ENCODE measurements around the gene ERAP2. TPM values are rescaled to one million over a fixed set of nuclear protein-coding genes. Genes with fewer than 3 reads are reported as not detected.
"Not testable (repeated sequence)": the region's sequence is repeated elsewhere in the genome, so short reads cannot be mapped to it uniquely, and the experiment has no call there.

ERAP2 gene
- total RNA-seq, 1 donor from 2014 or later = not detected

DNA sequence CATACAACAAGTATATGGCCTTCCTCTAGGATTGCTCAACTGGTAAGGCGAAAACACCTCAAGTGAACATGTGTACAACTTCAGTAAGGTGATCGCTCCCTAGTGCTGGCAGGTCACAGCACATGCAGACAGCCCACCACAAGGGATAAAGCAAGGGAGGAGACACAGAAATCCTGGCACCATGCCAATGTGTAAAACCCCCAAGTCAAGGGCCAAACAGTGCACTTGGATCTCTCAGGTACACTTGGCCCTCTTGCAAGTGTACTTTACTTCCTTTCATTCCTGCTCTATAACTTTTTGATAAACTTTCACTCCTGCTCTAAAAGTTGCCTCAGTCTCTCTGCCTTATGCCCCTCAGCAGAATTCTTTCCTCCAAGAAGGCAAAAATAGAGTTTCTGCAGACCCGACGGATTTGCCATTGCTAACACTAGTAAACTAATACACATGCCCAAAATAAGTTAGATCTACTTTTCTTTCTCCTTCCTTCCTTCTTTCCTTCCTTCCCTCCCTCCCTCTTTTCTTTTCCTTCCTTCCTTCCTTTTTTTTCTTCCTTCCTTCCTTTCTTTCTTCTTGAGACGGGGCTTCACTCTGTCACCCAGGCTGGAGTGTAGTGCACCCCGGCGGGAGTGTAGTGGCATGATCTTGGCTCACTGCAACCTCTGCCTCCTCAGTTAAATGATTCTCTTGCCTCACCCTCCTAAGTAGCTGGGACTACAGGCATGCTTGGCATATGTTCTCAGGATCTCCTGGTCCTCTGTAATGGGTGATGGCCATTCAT, 52.8 kb downstream of the ERAP2 start:
- H3K9me3 Mint-ChIP-seq (ENCODE audit: unreplicated experiment) = peaks cover under 1% of the 10 kb centered on the region
- peaks cover 4% of the 10 kb centered on the region for H3K27me3 Mint-ChIP-seq (ENCODE audit: unreplicated experiment)
- H3K4me1 Mint-ChIP-seq (ENCODE audit: low read depth, unreplicated experiment) = peaks cover 21% of the 10 kb centered on the region
- H3K27ac Mint-ChIP-seq (ENCODE audit: unreplicated experiment) = no peak overlapping the region
- H3K4me3 Mint-ChIP-seq (ENCODE audit: unreplicated experiment) = no peak overlapping the region
- no peaks in the 10 kb centered on the region for H3K36me3 Mint-ChIP-seq (ENCODE audit: unreplicated experiment)
- TF ChIP-seq CTCF (IDR thresholded peaks at IDR 0.05; ENCODE audit: partially characterized antibody, unreplicated experiment) = no peak
- no peak for DNase-seq

DNA sequence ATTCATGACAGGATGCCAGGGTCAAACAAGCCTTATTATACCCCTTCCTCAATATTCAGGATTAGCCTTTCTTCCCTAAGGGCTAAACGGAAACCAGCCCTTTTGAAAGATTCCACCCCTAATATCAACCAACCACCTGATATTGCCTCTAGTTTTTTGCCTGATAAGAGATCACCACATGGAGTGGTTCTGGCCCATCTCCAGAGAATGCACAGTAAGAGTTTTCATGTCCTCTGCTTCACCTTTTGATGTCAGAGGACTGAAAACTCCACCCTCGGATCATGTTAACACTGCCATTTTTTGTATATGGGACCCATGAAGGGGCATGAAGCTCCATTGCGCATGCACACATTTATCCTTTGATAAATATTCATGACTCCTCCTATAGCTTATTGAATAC, 53.8 kb downstream of the ERAP2 start:
- no peak for DNase-seq
- TF ChIP-seq CTCF (IDR thresholded peaks at IDR 0.05; ENCODE audit: partially characterized antibody, unreplicated experiment) = no peak
- Mint-ChIP-seq H3K4me1 (ENCODE audit: low read depth, unreplicated experiment) (peaks cover 25% of the 10 kb centered on the region), H3K27me3 (ENCODE audit: unreplicated experiment) (peaks cover 8% of the 10 kb centered on the region), H3K9me3 (ENCODE audit: unreplicated experiment) (peaks cover 6% of the 10 kb centered on the region), H3K27ac (ENCODE audit: unreplicated experiment) (no peak overlapping the region), H3K36me3 (ENCODE audit: unreplicated experiment) (no peaks in the 10 kb centered on the region), H3K4me3 (ENCODE audit: unreplicated experiment) (no peak overlapping the region)

DNA sequence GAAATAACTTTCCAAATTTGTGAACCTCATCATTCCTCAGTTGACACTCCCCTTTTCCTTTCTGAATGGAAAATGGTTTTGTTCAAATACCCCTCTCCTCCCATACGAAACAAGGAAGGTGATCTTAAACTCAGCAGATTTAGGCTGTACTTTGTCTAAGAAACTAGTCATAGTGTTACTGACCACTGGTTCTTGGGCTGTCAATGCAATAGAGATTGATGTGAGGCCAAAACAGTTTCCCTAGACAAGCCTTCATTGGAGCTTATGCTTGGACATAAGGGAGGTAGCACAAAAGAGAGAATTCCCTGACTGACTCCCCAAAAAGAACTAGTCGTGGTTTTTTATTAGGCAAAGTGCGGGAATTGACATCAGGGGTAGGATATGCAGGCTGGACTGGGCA, 54.3 kb downstream of the ERAP2 start:
- Mint-ChIP-seq H3K9me3 (ENCODE audit: unreplicated experiment) (peaks cover 8% of the 10 kb centered on the region), H3K27ac (ENCODE audit: unreplicated experiment) (no peak overlapping the region), H3K4me1 (ENCODE audit: low read depth, unreplicated experiment) (peaks cover 25% of the 10 kb centered on the region), H3K36me3 (ENCODE audit: unreplicated experiment) (no peaks in the 10 kb centered on the region), H3K4me3 (ENCODE audit: unreplicated experiment) (no peak overlapping the region), H3K27me3 (ENCODE audit: unreplicated experiment) (peaks cover 12% of the 10 kb centered on the region)
- no peak for DNase-seq
- TF ChIP-seq CTCF (IDR thresholded peaks at IDR 0.05; ENCODE audit: partially characterized antibody, unreplicated experiment) = no peak

GRCh38 chr5:96931037-96931436, 54.7 kb downstream of the ERAP2 start:
- H3K27ac Mint-ChIP-seq (ENCODE audit: unreplicated experiment); DNase-seq; H3K9me3 Mint-ChIP-seq (ENCODE audit: unreplicated experiment); H3K36me3 Mint-ChIP-seq (ENCODE audit: unreplicated experiment): not testable (repeated sequence)
- Mint-ChIP-seq H3K4me3 (ENCODE audit: unreplicated experiment) (peak overlapping the region; percentile 30), H3K4me1 (ENCODE audit: low read depth, unreplicated experiment) (peaks cover 25% of the 10 kb centered on the region), H3K27me3 (ENCODE audit: unreplicated experiment) (peaks cover 13% of the 10 kb centered on the region)

GRCh38 chr5:96931605-96932004, 55.3 kb downstream of the ERAP2 start:
- H3K36me3 Mint-ChIP-seq (ENCODE audit: unreplicated experiment) = no peaks in the 10 kb centered on the region
- TF ChIP-seq CTCF (IDR thresholded peaks at IDR 0.05; ENCODE audit: partially characterized antibody, unreplicated experiment) = no peak
- DNase-seq = no peak
- H3K4me1 Mint-ChIP-seq (ENCODE audit: low read depth, unreplicated experiment) = peaks cover 25% of the 10 kb centered on the region
- H3K4me3 Mint-ChIP-seq (ENCODE audit: unreplicated experiment) = no peak overlapping the region
- peaks cover 8% of the 10 kb centered on the region for H3K9me3 Mint-ChIP-seq (ENCODE audit: unreplicated experiment)
- no peak overlapping the region for H3K27ac Mint-ChIP-seq (ENCODE audit: unreplicated experiment)
- peaks cover 13% of the 10 kb centered on the region for H3K27me3 Mint-ChIP-seq (ENCODE audit: unreplicated experiment)

Measured in glutamatergic neuron (in vitro differentiated cells).